HG03095 (cell line): ENCODE results near the gene CPXM2.

ENCODE experiments used
- ATAC-seq: cut with Tn5 transposase; IDR thresholded peaks from one replicate; pipeline ENCODE4 v1.9.1; 2021; ENCODE audit warnings: moderate library complexity; ENCODE audit not compliant: unreplicated experiment

Gene CPXM2

DNA sequence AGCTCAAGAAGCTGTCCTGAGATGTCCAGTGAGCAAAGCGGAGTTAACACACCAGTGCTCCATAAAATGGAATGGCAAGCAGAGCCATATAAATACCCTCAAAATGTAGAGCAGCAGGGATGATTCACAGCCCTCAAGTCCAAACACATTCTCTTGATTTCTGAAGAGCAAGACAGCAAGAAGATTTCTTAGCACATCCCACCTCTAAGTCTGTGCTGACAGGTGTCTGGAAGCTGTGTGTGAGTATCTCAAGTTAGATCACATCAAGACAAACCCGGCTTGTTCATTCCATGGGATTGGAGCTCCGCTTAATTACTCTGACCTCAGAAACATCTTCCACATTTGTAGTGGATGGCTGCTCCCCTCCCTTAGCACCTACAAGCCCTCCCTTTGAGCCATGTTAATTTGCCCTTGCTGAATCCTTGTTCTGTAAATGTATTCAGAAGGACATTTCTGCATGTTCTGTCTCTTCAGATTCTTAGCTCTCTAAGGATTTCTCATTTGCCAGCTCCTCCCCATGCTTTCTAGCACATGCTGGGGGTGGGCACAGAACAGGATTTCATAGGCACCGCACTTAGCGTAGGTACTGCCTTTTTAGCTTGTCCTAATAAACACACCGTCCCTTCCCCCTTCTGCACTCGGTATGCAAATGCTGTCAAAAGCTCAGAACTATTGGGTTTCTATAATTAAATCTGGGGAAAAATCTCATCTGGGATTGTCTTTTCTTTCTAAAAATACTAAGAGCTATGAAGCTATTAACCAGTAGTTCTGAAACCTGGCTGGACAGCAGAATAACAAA is 112.7 kb downstream of the CPXM2 start:
- ATAC-seq: no peak

DNA sequence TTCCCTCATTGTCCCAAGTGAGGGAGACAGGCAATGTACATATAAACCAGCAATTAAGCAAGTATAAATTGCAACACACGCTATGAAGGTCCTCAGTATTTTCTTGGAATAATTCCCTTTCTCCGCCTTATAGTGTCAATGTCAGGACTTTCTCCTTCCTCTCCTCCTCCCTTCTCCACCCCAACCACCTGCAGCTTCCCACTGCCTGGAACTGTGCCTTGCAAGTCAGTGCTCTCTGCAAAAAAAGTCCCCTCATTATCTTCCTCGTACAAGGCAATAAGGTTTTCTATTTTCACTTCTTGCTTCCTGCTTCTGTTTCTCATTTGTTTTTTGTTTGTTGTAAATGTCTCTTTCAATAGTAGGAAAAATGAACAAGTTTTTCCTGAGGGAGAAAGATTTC is 113.7 kb downstream of the CPXM2 start:
- ATAC-seq: no peak

DNA sequence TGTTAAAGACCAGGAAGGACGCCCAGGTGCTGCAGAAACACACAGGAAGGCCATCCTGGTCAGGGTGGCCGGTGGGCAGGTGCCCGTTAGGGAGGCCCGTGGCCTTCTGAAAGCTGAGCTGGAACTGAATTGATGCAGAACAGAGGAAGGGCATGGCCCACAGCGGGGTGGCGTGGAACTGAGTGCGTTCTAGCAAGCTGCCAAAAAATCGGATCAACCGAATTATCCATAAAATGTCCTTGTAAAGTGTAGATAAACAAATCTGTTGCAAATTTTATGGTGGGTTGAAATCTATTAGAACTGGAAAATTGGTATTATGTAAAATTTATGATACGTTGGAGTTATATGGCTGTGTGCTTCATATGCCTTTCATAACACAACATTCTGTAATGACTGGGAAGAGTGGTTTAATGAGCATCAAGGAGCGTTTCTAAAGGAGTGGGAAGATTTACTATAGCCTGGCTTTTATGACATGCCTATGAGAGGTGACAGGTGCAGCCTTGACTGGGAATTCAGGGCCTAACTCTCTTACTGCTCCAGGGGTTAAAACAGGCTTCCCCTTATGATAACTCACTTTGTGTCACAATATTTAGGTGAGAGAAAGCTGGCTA is 117.4 kb downstream of the CPXM2 start:
- ATAC-seq: no peak

- no peak for ATAC-seq
Measured at GRCh38 chr10:123772645-123773508, 118.7 kb downstream of the CPXM2 start.

- ATAC-seq: no peak
Measured at GRCh38 chr10:123771877-123772644, 119.5 kb downstream of the CPXM2 start.

DNA sequence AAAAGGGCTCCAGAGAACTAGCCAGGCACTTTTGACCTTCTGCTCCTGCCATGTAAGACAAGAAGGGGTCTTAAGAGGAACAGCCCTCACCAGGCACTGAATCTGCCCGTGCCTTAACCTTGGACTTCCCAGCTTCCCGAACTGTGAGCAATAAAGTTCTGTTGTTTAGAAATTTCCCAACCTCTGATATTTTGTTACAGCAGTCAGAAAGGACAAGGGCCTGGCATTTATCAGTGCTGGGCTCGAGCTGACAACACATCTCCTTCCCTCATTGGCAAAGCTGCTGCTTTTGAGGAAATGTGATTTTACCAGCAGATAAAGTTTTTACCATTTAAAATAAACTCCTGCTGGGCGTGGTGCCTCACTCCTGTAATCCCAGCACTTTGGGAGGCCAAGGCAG is 122.0 kb downstream of the CPXM2 start:
- ATAC-seq: no peak

- ATAC-seq: no peak
Measured at GRCh38 chr10:123766761-123767160, 124.8 kb downstream of the CPXM2 start.

- no peak for ATAC-seq
Measured at GRCh38 chr10:123766012-123766411, 125.6 kb downstream of the CPXM2 start.

DNA sequence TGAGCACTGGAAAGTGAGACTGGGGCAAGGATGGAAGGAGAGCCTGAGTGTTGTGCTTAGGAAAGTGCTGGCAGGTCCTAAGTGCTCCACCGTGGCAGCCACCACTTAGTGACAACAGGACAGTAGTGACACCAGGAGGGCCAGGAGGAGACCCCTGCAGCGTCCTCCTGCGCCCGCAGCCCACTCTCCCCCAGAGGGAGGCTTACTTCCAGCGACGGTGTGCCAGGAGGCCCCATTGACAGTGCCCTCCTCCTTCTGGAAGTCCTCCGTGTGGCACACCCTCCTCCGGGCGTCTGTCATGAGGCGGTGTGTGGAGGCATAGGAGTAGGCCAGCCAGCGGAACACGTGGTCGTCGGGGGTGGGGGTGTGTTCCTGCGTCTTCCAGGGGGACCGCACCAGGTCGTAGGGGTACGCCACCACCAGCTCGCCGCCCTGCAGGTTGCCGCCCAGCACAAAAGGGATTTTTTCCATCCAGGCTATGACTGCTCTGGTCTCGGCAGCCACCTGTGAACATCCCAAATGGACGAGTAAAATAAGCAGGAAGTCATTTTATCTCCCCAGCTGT is 129.9 kb downstream of the CPXM2 start:
- ATAC-seq: no peak

GRCh38 chr10:123761038-123761428 is 130.6 kb downstream of the CPXM2 start:
- no peak for ATAC-seq

DNA sequence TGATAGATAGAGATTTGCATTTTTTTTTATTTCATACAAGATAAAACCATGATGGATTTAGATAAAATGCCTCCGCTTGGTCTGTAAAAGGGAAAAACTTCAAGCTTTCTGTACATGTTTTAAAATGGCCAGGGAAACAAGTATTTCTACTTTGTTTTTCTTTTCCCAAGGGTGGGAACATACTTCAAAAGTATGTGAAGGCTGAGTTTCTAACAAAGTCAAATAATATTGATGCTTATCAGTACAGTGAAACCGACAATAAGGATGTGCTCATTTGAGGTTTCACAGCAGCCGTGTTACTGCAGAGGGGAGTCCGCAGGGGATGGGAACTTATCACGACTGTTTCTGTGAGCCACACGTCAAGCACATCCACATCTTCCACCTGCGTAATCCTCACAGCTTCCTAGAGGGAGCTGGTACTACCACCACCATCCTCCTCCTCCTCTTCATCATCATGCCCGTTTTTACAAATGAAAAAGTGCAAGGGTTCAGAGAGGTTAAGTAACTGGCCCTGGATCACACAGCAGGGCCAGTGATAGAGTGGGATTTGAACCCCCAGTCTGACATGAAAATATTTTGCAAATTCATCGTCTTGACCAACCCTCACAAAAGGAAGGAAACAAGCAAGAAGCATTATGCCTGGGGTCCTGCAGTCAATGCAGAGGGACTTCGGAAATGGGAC is 131.1 kb downstream of the CPXM2 start:
- no peak for ATAC-seq

DNA sequence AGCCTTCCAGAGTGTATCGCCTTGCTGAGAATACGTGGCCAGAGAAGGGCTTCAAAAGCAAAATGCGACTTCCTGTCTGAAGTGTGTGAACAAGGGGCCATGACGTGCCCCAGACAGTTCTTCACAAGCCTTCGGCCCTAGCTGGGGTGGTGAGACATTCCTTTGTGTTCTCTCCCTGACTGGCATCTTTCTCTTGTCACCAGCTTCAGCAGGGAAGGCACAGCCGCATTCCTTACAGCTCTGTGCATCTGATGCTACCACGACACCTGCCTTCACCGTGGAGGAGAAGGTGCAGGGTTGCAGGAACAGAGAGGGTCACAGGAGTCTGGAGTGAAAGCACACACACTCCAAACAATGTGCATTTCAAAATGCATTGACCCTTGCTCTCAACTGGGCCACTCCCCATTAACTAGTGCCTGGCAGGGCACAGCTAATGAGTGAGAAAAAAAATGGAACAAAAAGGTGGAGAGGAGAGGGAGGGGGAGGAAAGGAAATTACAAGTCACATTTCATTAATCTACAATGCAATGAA is 132.0 kb downstream of the CPXM2 start:
- ATAC-seq: no peak

GRCh38 chr10:123759041-123759440 is 132.6 kb downstream of the CPXM2 start:
- ATAC-seq: no peak

DNA sequence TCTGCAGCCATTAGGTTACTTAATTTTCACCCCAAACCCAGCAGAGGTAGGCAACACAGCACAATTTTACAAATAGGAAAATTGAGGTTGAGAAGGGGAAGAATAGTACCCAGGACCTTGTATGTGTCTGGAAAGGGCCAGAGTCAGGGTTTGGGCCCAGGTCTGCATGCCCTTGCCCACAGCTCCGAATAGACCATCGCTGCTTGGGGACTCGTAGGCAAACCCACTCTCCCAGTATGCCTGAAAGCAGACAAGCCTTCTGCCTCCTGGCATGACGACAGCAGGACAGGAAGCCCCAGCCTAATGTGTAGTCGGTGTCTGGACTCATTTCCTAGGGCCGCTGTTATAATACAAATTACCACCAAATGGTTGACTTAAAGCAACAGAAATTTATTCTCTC is 133.8 kb downstream of the CPXM2 start:
- no peak for ATAC-seq

- no peak for ATAC-seq
Measured at GRCh38 chr10:123755061-123755460, 136.5 kb downstream of the CPXM2 start.

DNA sequence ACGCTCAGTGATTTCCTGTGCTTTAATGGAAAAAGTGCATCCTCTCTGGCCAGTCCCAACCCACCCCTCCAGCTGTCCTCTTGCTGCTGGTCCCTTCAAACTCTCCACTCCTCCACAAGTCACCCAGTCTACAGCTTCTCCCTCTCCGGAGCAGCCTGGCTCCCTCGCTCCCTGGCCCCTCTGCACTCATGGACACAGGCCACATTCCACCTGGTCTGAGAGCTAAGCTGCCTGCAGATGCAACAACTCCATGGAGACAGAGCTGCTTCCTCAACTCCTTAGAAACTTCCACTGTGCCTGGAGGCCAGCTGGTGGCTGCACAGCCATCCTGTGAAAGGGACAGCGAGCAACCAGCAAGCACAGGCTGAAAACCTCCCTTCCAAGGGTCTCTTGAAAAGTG is 137.5 kb downstream of the CPXM2 start:
- no peak for ATAC-seq

GRCh38 chr10:123751342-123752134 is 140.1 kb downstream of the CPXM2 start:
- ATAC-seq: no peak

GRCh38 chr10:123750901-123751300 is 140.7 kb downstream of the CPXM2 start:
- ATAC-seq: no peak

GRCh38 chr10:123748711-123749110 is 142.9 kb downstream of the CPXM2 start:
- ATAC-seq: no peak
